IMR-90 (cell line): ENCODE results near the gene GHR.
"Not testable (repeated sequence)": the region's sequence is repeated elsewhere in the genome, so short reads cannot be mapped to it uniquely, and the experiment has no call there.

Source experiments
- CEBPB ChIP-seq: IDR thresholded peaks from 2 replicates; pipeline ENCODE4 v1.6.1; 2012; ENCODE audit warnings: low read depth, low read length, improper control_type of control experiment
- CHD1 ChIP-seq: IDR thresholded peaks from 2 replicates; pipeline ENCODE4 v1.6.1; 2012; ENCODE audit warnings: low read depth, low read length, improper control_type of control experiment
- CTCF ChIP-seq: conservative IDR thresholded peaks from 2 replicates; pipeline ENCODE4 v1.5.1; 2012; ENCODE audit warnings: mild to moderate bottlenecking, low read depth, low read length, improper control_type of control experiment
- ELK1 ChIP-seq: fragments of 150-350 bp; IDR thresholded peaks from 2 replicates; pipeline ENCODE4 v1.6.1; 2016; ENCODE audit warnings: low read depth, mild to moderate bottlenecking, low read length, moderate library complexity, borderline replicate concordance
- FOS ChIP-seq: fragments of 150-350 bp; IDR thresholded peaks from 2 replicates; pipeline ENCODE4 v1.6.1; 2016; ENCODE audit warnings: low read depth, low read length
- MAFK ChIP-seq: IDR thresholded peaks from 2 replicates; pipeline ENCODE4 v1.6.1; 2012; ENCODE audit warnings: low read depth, low read length, improper control_type of control experiment
- MAZ ChIP-seq: IDR thresholded peaks from 2 replicates; pipeline ENCODE4 v1.6.1; 2012; ENCODE audit warnings: low read depth, mild to moderate bottlenecking, low read length, improper control_type of control experiment, moderate library complexity, borderline replicate concordance
- MXI1 ChIP-seq: IDR thresholded peaks from 2 replicates; pipeline ENCODE4 v1.6.1; 2012; ENCODE audit warnings: low read depth, mild to moderate bottlenecking, low read length, moderate library complexity, borderline replicate concordance
- NFE2L2 ChIP-seq: fragments of 150-350 bp; IDR thresholded peaks from 2 replicates; pipeline ENCODE4 v1.6.1; 2016; ENCODE audit warnings: low read depth, mild to moderate bottlenecking, low read length
- POLR2A ChIP-seq: IDR thresholded peaks from 2 replicates; pipeline ENCODE4 v1.6.1; 2012; ENCODE audit warnings: mild to moderate bottlenecking, low read depth, low read length
- RAD21 ChIP-seq: IDR thresholded peaks from 2 replicates; pipeline ENCODE4 v1.6.1; 2012; ENCODE audit warnings: low read length, improper control_type of control experiment
- SMC3 ChIP-seq: fragments of 150-350 bp; IDR thresholded peaks from 2 replicates; pipeline ENCODE4 v1.6.1; 2016; ENCODE audit warnings: low read depth, mild to moderate bottlenecking, antibody characterized with exemption, low read length, moderate library complexity
- USF2 ChIP-seq: fragments of 150-350 bp; IDR thresholded peaks from 2 replicates; pipeline ENCODE4 v1.6.1; 2017; ENCODE audit warnings: mild to moderate bottlenecking, antibody characterized with exemption, low read length, low read depth

GRCh38 chr5:42575914-42576313, 152.7 kb downstream of the GHR start:
- TF ChIP-seq CTCF, FOS, NFE2L2, POLR2A, CEBPB, MAFK, USF2, MAZ, CHD1, RAD21, MXI1, SMC3, ELK1: not testable (repeated sequence)
